SK-MEL-5 (cell line): ENCODE measurements around the gene PBRM1. TPM values are rescaled to one million over a fixed set of nuclear protein-coding genes. Genes with fewer than 3 reads are reported as not detected.

Experiments
- DNase-seq: peaks from one replicate; pipeline ENCODE4 v3.0.0-alpha.2; 2016; ENCODE audit warnings: low read depth, low spot score
- in situ Hi-C: cut with HindIII; loops from 2 replicates; pipeline ENCODE4 v1.10.0; 2016; ENCODE audit warnings: low sequenced_read_pairs, high pct_unique_total_duplicates, low pct_unique_long_range_greater_than_20kb
- total RNA-seq: library from RNA; depleted of rRNA; stranded (reverse); fragments of >200 nt; shearing (Covaris generic); gene quantifications from 2 replicates; pipeline ENCODE4 v1.2.3, GENCODE V29; 2014

The PBRM1 gene
- total RNA-seq, 1 experiment from 2014 or later = 41.7 TPM

GRCh38 chr3:52523386-52524257, 162.1 kb downstream of the PBRM1 start:
- DNase-seq = no peak
- in situ Hi-C loops = no loop called here

GRCh38 chr3:52522651-52523251, 163.0 kb downstream of the PBRM1 start:
- DNase-seq = no peak

GRCh38 chr3:52521881-52522650, 163.6 kb downstream of the PBRM1 start:
- DNase-seq = no peak
- in situ Hi-C loops = no loop called here

More at GRCh38 chr3:52522651-52523251, 163.0 kb downstream of the PBRM1 start:
- in situ Hi-C loops = no loop called here

- in situ Hi-C loops = no loop called here
- DNase-seq = no peak
These were observed 164.3 kb downstream of the PBRM1 start for GRCh38 chr3:52521488-52521824.

- in situ Hi-C loops = no loop called here
- no peak for DNase-seq
These were observed 164.8 kb downstream of the PBRM1 start for GRCh38 chr3:52520716-52521487.

- DNase-seq = no peak
- in situ Hi-C loops = no loop called here
These were observed 165.5 kb downstream of the PBRM1 start for GRCh38 chr3:52520141-52520667.

- DNase-seq = no peak
- in situ Hi-C loops = no loop called here
These were observed 166.1 kb downstream of the PBRM1 start for GRCh38 chr3:52519445-52520140.

GRCh38 chr3:52518723-52519444, 166.8 kb downstream of the PBRM1 start:
- DNase-seq = no peak

GRCh38 chr3:52517796-52518722, 167.7 kb downstream of the PBRM1 start:
- in situ Hi-C loops = no loop called here
- no peak for DNase-seq

More at GRCh38 chr3:52518723-52519444, 166.8 kb downstream of the PBRM1 start:
- in situ Hi-C loops = no loop called here

- in situ Hi-C loops = no loop called here
- no peak for DNase-seq
These were observed 169.1 kb downstream of the PBRM1 start for GRCh38 chr3:52516509-52517195.

GRCh38 chr3:52515192-52515591, 170.5 kb downstream of the PBRM1 start:
- no peak for DNase-seq
- in situ Hi-C loops = no loop called here

GRCh38 chr3:52514576-52514975, 171.1 kb downstream of the PBRM1 start:
- in situ Hi-C loops = no loop called here
- no peak for DNase-seq

- no peak for DNase-seq
- in situ Hi-C loops = no loop called here
These were observed 172.4 kb downstream of the PBRM1 start for GRCh38 chr3:52513281-52513680.

GRCh38 chr3:52512727-52513126, 173.0 kb downstream of the PBRM1 start:
- DNase-seq = no peak
- in situ Hi-C loops = no loop called here

- no peak for DNase-seq
- in situ Hi-C loops = no loop called here
These were observed 173.6 kb downstream of the PBRM1 start for GRCh38 chr3:52512105-52512504.
